ENCODE results near the gene IFITM2.

Gene IFITM2

GRCh38 chr11:289398-289711 is 18.3 kb upstream of the IFITM2 start:
- no peak for TF ChIP-seq FOXM1 (IDR thresholded peaks at IDR 0.05; ENCODE audit: borderline replicate concordance, low read depth)
- no peak for TF ChIP-seq YY1 (IDR thresholded peaks at IDR 0.05; ENCODE audit: low read depth)
- no peak for TF ChIP-seq TAF1 (IDR thresholded peaks at IDR 0.05; ENCODE audit: low read depth)
- no peak for TF ChIP-seq REST (IDR thresholded peaks at IDR 0.05; ENCODE audit: low read depth)
- no peak for TF ChIP-seq TCF12 (IDR thresholded peaks at IDR 0.05; ENCODE audit: low read depth)
- TF ChIP-seq EP300 (IDR thresholded peaks at IDR 0.05; ENCODE audit: borderline replicate concordance) = no peak

GRCh38 chr11:289712-290620 is 17.6 kb upstream of the IFITM2 start:
- TF ChIP-seq ZBTB7A (IDR thresholded peaks at IDR 0.05; ENCODE audit: low read depth) = no peak
- TF ChIP-seq EGR1 (IDR thresholded peaks at IDR 0.05) = no peak
- TF ChIP-seq CREB1 (IDR thresholded peaks at IDR 0.05; ENCODE audit: low read depth) = no peak
- TF ChIP-seq NFIC (IDR thresholded peaks at IDR 0.05) = no peak
- TF ChIP-seq MAX (IDR thresholded peaks at IDR 0.05) = no peak
- no peak for TF ChIP-seq CEBPB (IDR thresholded peaks at IDR 0.05)
- no peak for TF ChIP-seq TCF12 (IDR thresholded peaks at IDR 0.05; ENCODE audit: low read depth)
- TF ChIP-seq YY1 (IDR thresholded peaks at IDR 0.05; ENCODE audit: low read depth) = no peak
- TF ChIP-seq FOXM1 (IDR thresholded peaks at IDR 0.05; ENCODE audit: borderline replicate concordance, low read depth) = no peak
- no peak for TF ChIP-seq EP300 (IDR thresholded peaks at IDR 0.05; ENCODE audit: borderline replicate concordance)
- no peak for TF ChIP-seq TEAD4 (IDR thresholded peaks at IDR 0.05)

- no peak for TF ChIP-seq NFIC (IDR thresholded peaks at IDR 0.05)
- TF ChIP-seq TEAD4 (IDR thresholded peaks at IDR 0.05) = no peak
- no peak for TF ChIP-seq REST (IDR thresholded peaks at IDR 0.05; ENCODE audit: low read depth)
- TF ChIP-seq ZBTB7A (IDR thresholded peaks at IDR 0.05; ENCODE audit: low read depth) = no peak
- no peak for TF ChIP-seq MAX (IDR thresholded peaks at IDR 0.05)
- TF ChIP-seq TCF12 (IDR thresholded peaks at IDR 0.05; ENCODE audit: low read depth) = no peak
- TF ChIP-seq CEBPB (IDR thresholded peaks at IDR 0.05) = no peak
- TF ChIP-seq USF1 (IDR thresholded peaks at IDR 0.05) = no peak
- no peak for TF ChIP-seq FOXM1 (IDR thresholded peaks at IDR 0.05; ENCODE audit: borderline replicate concordance, low read depth)
- no peak for TF ChIP-seq EP300 (IDR thresholded peaks at IDR 0.05; ENCODE audit: borderline replicate concordance)
- TF ChIP-seq TAF1 (IDR thresholded peaks at IDR 0.05; ENCODE audit: low read depth) = no peak
- no peak for TF ChIP-seq YY1 (IDR thresholded peaks at IDR 0.05; ENCODE audit: low read depth)
- no peak for TF ChIP-seq CREB1 (IDR thresholded peaks at IDR 0.05; ENCODE audit: low read depth)
- no peak for TF ChIP-seq EGR1 (IDR thresholded peaks at IDR 0.05)
- no peak for TF ChIP-seq RAD21 (IDR thresholded peaks at IDR 0.05; ENCODE audit: low read depth)
Measured at GRCh38 chr11:290621-291231, 16.9 kb upstream of the IFITM2 start.

- TF ChIP-seq YY1 (IDR thresholded peaks at IDR 0.05; ENCODE audit: low read depth) = no peak
- no peak for TF ChIP-seq REST (IDR thresholded peaks at IDR 0.05; ENCODE audit: low read depth)
- TF ChIP-seq RAD21 (IDR thresholded peaks at IDR 0.05; ENCODE audit: low read depth) = no peak
- TF ChIP-seq FOXM1 (IDR thresholded peaks at IDR 0.05; ENCODE audit: borderline replicate concordance, low read depth) = no peak
- no peak for TF ChIP-seq TCF12 (IDR thresholded peaks at IDR 0.05; ENCODE audit: low read depth)
- TF ChIP-seq NFIC (IDR thresholded peaks at IDR 0.05) = no peak
- TF ChIP-seq USF1 (IDR thresholded peaks at IDR 0.05) = no peak
- TF ChIP-seq EGR1 (IDR thresholded peaks at IDR 0.05) = no peak
- no peak for TF ChIP-seq TEAD4 (IDR thresholded peaks at IDR 0.05)
- TF ChIP-seq CEBPB (IDR thresholded peaks at IDR 0.05) = no peak
- no peak for TF ChIP-seq EP300 (IDR thresholded peaks at IDR 0.05; ENCODE audit: borderline replicate concordance)
- TF ChIP-seq ZBTB7A (IDR thresholded peaks at IDR 0.05; ENCODE audit: low read depth) = no peak
- no peak for TF ChIP-seq MAX (IDR thresholded peaks at IDR 0.05)
- TF ChIP-seq CREB1 (IDR thresholded peaks at IDR 0.05; ENCODE audit: low read depth) = no peak
- no peak for TF ChIP-seq TAF1 (IDR thresholded peaks at IDR 0.05; ENCODE audit: low read depth)
Measured at GRCh38 chr11:291281-292210, 16.1 kb upstream of the IFITM2 start.
